T-helper 2 cell treated with Interferon-gamma antibody and Interleukin-4, amounts not matched to agents 5 μg/mL and 100 μg/mL, for 36 hours (primary cell): ENCODE measurements around the gene MARVELD1.
"Not testable (repeated sequence)": the region's sequence is repeated elsewhere in the genome, so short reads cannot be mapped to it uniquely, and the experiment has no call there.

Source experiments
- DNase-seq: peaks from one replicate; pipeline ENCODE4 v3.0.0; 2021; ENCODE audit warnings: low spot score
- H3K27ac Mint-ChIP-seq: one replicate; pipeline ENCODE4 v1.8.0; 2021; ENCODE audit warnings: mild to moderate bottlenecking, mixed read lengths
- H3K27me3 Mint-ChIP-seq: one replicate; pipeline ENCODE4 v1.8.0; 2021; ENCODE audit warnings: low read depth, mixed read lengths
- H3K36me3 Mint-ChIP-seq: one replicate; pipeline ENCODE4 v1.8.0; 2021; ENCODE audit warnings: low read depth, mixed read lengths
- H3K4me1 Mint-ChIP-seq: one replicate; pipeline ENCODE4 v1.8.0; 2021; ENCODE audit warnings: low read depth, mixed read lengths
- H3K4me3 Mint-ChIP-seq: one replicate; pipeline ENCODE4 v1.8.0; 2022; ENCODE audit warnings: mild to moderate bottlenecking, moderate library complexity, mixed read lengths
- H3K9me3 Mint-ChIP-seq: one replicate; pipeline ENCODE4 v1.8.0; 2021; ENCODE audit warnings: mixed read lengths

MARVELD1 gene

DNA sequence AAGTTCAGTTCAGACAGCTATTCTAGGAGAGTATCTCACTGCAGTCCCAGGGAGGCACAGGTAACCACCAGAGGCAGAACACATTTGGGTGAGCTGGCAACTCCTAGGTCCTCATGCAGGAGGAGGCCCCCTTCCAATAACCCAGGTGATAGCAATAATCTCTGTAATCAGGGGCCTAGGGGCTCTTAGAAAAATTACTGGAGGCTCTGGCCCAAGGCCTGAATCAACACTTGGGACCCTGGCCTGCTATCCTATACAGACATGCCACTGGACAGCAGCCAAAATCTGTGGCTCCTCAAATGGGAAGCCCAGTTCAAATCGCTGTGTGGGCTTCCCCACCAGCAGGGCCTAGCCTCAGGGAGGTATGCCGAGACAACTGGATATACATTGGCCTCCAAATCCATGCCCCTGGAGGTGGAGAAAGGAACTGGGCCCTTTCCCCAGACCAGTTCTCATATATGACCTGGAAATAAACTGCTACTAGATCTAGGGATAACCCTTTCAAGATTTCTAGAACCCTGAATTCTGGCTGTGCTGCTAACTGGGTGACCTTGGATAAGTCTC lies 28.1 kb upstream of the MARVELD1 start:
- DNase-seq = no peak
- Mint-ChIP-seq H3K36me3 (no peaks in the 10 kb centered on the region), H3K27ac (no peak overlapping the region), H3K9me3 (no peaks in the 10 kb centered on the region), H3K4me1 (peaks cover 12% of the 10 kb centered on the region), H3K4me3 (no peak overlapping the region), H3K27me3 (no peaks in the 10 kb centered on the region)

DNA sequence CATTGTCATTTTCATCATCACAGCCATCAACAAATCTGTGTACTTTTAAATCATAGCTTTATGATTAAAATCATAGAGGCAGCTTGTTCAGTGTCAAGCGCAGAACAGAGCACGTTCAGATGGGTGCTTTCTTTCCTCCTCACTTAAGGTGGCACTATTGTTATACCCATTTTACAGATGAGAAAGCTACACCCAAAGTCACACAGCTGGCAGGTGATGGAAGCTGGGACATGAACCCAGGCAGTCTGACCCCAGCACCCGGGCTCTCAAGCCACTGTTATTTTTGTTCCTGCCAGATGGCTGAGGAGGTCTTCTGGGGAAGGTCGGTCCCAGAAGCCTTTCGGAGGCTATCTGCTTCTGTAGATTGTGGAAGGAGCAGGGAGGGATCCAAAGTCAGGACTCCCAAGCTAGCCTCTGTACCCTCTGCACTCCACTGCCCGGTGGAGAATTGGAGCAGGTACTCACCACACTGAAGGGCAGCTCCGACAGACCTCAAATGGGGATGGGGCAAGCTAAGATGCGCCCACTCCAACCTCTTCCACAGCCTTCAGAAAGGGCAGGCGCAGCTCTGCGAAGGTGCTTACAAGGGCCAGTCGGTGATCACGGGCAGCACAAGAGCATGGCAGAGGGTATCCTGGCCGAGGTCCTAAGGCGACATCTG lies 27.1 kb upstream of the MARVELD1 start:
- Mint-ChIP-seq H3K27me3 (no peaks in the 10 kb centered on the region), H3K36me3 (no peaks in the 10 kb centered on the region), H3K9me3 (no peaks in the 10 kb centered on the region), H3K4me1 (peaks cover 12% of the 10 kb centered on the region), H3K27ac (no peak overlapping the region), H3K4me3 (peak overlapping the region; percentile 85)
- DNase-seq = peak; percentile 13

DNA sequence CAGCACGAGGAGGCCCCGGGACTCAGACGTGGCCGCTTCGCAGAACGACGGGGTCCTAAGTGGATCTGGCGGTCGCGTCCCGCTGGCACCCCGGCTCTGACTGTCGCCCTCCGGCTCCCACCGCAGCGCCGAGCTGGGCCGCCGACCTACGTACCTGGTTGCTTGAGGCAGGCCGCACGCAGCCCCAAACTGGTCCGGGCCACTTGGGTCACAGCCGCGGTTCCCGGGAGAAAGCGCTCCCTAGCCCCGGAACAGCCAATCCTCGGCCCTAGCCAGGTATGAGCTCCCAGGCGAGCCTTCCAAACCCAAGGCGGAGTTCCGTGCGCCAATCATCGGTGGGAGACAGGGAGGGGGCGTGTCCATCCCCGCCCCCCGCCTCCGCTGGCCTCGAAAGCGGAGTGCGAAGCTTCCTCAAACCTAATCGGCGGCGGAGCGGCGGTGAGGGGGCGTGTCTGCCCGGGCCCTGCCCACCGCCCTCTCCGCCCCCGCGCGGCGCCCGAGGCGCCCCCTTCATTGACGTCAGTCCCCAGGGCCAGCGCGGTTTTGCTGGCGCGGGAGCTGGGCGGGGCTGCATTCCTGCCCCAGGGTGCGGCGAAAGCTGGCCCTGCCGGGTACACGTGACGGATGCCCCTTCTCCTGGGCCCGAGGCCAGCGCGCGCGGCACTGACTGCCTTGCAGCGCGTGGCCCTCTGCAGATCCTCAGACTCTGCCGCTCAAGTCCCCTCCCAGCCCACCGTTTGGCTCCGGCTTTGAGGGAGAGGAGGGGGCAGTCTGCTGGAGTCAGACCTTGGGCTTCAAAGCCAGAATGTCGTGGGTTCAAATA lies 26.4 kb upstream of the MARVELD1 start, which contains the start of gene AVPI1:
Gene AVPI1 (minus strand): TSS at position 280 of the 823 bp plus-strand sequence. CDS start 7,336 bp downstream, outside the sequence.
- peak; percentile 95 for DNase-seq
- Mint-ChIP-seq H3K9me3 (no peaks in the 10 kb centered on the region), H3K27me3 (no peaks in the 10 kb centered on the region), H3K4me1 (peaks cover 12% of the 10 kb centered on the region), H3K36me3 (no peaks in the 10 kb centered on the region), H3K27ac (peak within 1 kb of the TSS; percentile 53), H3K4me3 (peak within 1 kb of the TSS; percentile 85)

- no peaks in the 10 kb centered on the region for H3K36me3 Mint-ChIP-seq
- peak overlapping the region; percentile 85 for H3K4me3 Mint-ChIP-seq
- peaks cover 3% of the 10 kb centered on the region for H3K27me3 Mint-ChIP-seq
- H3K4me1 Mint-ChIP-seq = peaks cover 12% of the 10 kb centered on the region
- no peaks in the 10 kb centered on the region for H3K9me3 Mint-ChIP-seq
- peak overlapping the region; percentile 27 for H3K27ac Mint-ChIP-seq
- DNase-seq = no peak
Observed at GRCh38 chr10:97687785-97688781, 25.4 kb upstream of the MARVELD1 start.

GRCh38 chr10:97689559-97690020 lies 23.9 kb upstream of the MARVELD1 start:
- Mint-ChIP-seq H3K36me3 (no peaks in the 10 kb centered on the region), H3K9me3 (no peaks in the 10 kb centered on the region), H3K4me1 (peaks cover 12% of the 10 kb centered on the region), H3K4me3 (no peak overlapping the region), H3K27me3 (peaks cover 9% of the 10 kb centered on the region), H3K27ac (no peak overlapping the region)
- no peak for DNase-seq

GRCh38 chr10:97690133-97690532 lies 23.4 kb upstream of the MARVELD1 start:
- peaks cover 9% of the 10 kb centered on the region for H3K27me3 Mint-ChIP-seq
- no peaks in the 10 kb centered on the region for H3K9me3 Mint-ChIP-seq
- no peak overlapping the region for H3K27ac Mint-ChIP-seq
- H3K36me3 Mint-ChIP-seq = no peaks in the 10 kb centered on the region
- no peak for DNase-seq
- peaks cover 9% of the 10 kb centered on the region for H3K4me1 Mint-ChIP-seq
- no peak overlapping the region for H3K4me3 Mint-ChIP-seq

- not testable (repeated sequence) for H3K4me1 Mint-ChIP-seq, DNase-seq, H3K36me3 Mint-ChIP-seq, H3K27ac Mint-ChIP-seq, H3K9me3 Mint-ChIP-seq, H3K4me3 Mint-ChIP-seq
- H3K27me3 Mint-ChIP-seq = peaks cover 12% of the 10 kb centered on the region
Observed at GRCh38 chr10:97698072-97698655, 15.4 kb upstream of the MARVELD1 start.

DNA sequence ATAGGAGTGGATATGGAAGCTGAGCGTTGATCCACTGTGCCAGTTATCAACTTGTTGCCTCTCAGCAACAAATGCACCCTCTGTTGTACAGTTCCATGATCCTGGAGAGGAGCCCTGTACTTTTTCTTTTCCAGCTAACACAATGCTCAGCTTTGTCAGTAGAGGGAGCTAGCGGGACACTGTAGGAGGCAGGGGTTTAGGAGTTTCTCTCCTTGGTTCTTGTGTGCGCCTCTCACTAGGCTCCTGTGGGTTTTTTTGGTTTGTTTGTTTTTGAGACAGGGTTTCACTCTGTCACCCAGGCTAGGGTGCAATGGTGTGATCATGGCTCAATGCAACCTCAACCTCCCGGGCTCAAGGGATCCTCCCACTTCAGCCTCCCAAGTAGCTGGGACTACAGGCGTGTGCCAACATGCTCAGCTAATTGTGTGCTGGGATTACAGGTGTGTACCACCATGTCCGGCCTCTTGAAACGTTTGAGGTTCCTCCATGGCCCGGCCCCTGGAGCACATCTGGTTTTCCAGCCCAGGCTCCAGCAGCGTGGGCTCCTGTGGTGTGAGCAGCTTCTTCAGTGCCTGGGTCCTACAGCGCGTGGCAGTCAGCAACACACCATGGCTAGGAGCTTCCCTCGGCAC lies 12.0 kb upstream of the MARVELD1 start:
- no peaks in the 10 kb centered on the region for H3K27me3 Mint-ChIP-seq
- no peak overlapping the region for H3K27ac Mint-ChIP-seq
- no peaks in the 10 kb centered on the region for H3K36me3 Mint-ChIP-seq
- H3K9me3 Mint-ChIP-seq = no peaks in the 10 kb centered on the region
- no peak overlapping the region for H3K4me3 Mint-ChIP-seq
- DNase-seq = peak; percentile 40
- H3K4me1 Mint-ChIP-seq = peaks cover 3% of the 10 kb centered on the region

GRCh38 chr10:97703398-97704067 lies 10.0 kb upstream of the MARVELD1 start:
- Mint-ChIP-seq H3K27ac (no peak overlapping the region), H3K27me3 (peaks cover 2% of the 10 kb centered on the region), H3K9me3 (no peaks in the 10 kb centered on the region), H3K4me1 (peaks cover 3% of the 10 kb centered on the region), H3K4me3 (no peak overlapping the region), H3K36me3 (no peaks in the 10 kb centered on the region)
- no peak for DNase-seq

- Mint-ChIP-seq H3K27me3 (peaks cover 5% of the 10 kb centered on the region), H3K36me3 (no peaks in the 10 kb centered on the region), H3K9me3 (no peaks in the 10 kb centered on the region), H3K27ac (no peak overlapping the region), H3K4me3 (no peak overlapping the region), H3K4me1 (peaks cover 4% of the 10 kb centered on the region)
- no peak for DNase-seq
Observed at GRCh38 chr10:97704341-97704740, 9.2 kb upstream of the MARVELD1 start.

GRCh38 chr10:97705006-97705670 lies 8.4 kb upstream of the MARVELD1 start:
- H3K27ac Mint-ChIP-seq = no peak overlapping the region
- H3K27me3 Mint-ChIP-seq = peaks cover 10% of the 10 kb centered on the region

More at GRCh38 chr10:97705006-97705670, 8.4 kb upstream of the MARVELD1 start:
- H3K9me3 Mint-ChIP-seq = no peaks in the 10 kb centered on the region
- DNase-seq = no peak
- H3K36me3 Mint-ChIP-seq = no peaks in the 10 kb centered on the region
- no peak overlapping the region for H3K4me3 Mint-ChIP-seq
- H3K4me1 Mint-ChIP-seq = peaks cover 4% of the 10 kb centered on the region
